ENCODE data around the gene TNIP1. TPM values are rescaled to one million over a fixed set of nuclear protein-coding genes. Genes with fewer than 3 reads are reported as not detected.

The TNIP1 gene
- total RNA-seq, 2 experiments from 2014 or later: 51.4 to 77.5 TPM

DNA sequence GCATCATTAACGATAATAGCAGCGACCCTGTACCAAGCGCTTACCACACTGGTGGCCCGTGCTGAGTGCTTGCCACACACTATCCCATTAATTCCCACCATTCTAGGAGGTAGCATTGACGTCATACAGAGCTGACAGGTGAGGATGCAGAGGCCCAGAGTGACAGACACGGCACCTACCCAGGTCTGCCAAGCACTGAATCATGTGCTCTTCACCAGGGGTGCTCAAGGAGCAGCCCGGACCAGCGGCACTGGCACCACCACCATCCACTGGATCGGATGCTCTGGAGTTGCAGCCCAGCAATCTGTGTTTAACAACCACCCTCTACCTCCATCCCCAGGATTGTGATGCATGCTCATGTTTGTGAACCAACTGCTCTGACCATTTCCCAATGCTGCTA is 3.4 kb downstream of the TNIP1 start:
- no peaks in the 10 kb centered on the region for H3K9me3 ChIP-seq (ENCODE audit: low read length)
- CTCF ChIA-PET (ENCODE audit: unreplicated experiment): interaction anchor here (1.2 kb wide), 1 partner anchor 48 kb away, joined by 3 read pairs; no protein-coding TSS in a partner anchor
- no peak overlapping the region for H3K4me3 ChIP-seq (ENCODE audit: low read depth, low read length, poor library complexity, severe bottlenecking)
- no peak overlapping the region for H3K27ac ChIP-seq (ENCODE audit: low read depth, low read length, poor library complexity, severe bottlenecking)
- intact Hi-C loops (cut with micrococcal nuclease; ENCODE audit: unreplicated experiment): no loop called here
- peaks cover 28% of the 10 kb centered on the region for H3K36me3 ChIP-seq (ENCODE audit: insufficient read depth, low read length)
- no peak for TF ChIP-seq EZH2phosphoT487 (IDR thresholded peaks at IDR 0.05; ENCODE audit: borderline replicate concordance, low read depth, low read length)
- TF ChIP-seq, protein P1, sequence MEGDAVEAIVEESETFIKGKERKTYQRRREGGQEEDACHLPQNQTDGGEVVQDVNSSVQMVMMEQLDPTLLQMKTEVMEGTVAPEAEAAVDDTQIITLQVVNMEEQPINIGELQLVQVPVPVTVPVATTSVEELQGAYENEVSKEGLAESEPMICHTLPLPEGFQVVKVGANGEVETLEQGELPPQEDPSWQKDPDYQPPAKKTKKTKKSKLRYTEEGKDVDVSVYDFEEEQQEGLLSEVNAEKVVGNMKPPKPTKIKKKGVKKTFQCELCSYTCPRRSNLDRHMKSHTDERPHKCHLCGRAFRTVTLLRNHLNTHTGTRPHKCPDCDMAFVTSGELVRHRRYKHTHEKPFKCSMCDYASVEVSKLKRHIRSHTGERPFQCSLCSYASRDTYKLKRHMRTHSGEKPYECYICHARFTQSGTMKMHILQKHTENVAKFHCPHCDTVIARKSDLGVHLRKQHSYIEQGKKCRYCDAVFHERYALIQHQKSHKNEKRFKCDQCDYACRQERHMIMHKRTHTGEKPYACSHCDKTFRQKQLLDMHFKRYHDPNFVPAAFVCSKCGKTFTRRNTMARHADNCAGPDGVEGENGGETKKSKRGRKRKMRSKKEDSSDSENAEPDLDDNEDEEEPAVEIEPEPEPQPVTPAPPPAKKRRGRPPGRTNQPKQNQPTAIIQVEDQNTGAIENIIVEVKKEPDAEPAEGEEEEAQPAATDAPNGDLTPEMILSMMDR (conservative IDR thresholded peaks at IDR 0.05; ENCODE audit: low read length): no peak
- H3K9me2 ChIP-seq (ENCODE audit: insufficient read depth, low read length): no peaks in the 10 kb centered on the region
- POLR2A ChIA-PET: interaction anchor here (2.1 kb wide), 1 partner anchor 180 kb away, joined by 7 read pairs; no protein-coding TSS in a partner anchor
- peaks cover 56% of the 10 kb centered on the region for H3K79me2 ChIP-seq (ENCODE audit: insufficient read depth, low read depth, low read length)
- peak overlapping the region; percentile 96; the same call in 1 of the 2 replicates for H3K4me2 ChIP-seq (ENCODE audit: low read length)
- H2AFZ ChIP-seq (ENCODE audit: low read length): no peak overlapping the region
- peaks cover 37% of the 10 kb centered on the region for H3K4me1 ChIP-seq (ENCODE audit: insufficient read depth, low read length, poor library complexity, severe bottlenecking)
- BruUV-seq (replicated peaks): no TSS peak
- peaks cover 13% of the 10 kb centered on the region; the same call in 1 of the 2 replicates for H4K20me1 ChIP-seq (ENCODE audit: insufficient read depth, low read length)
- no peak for DNase-seq (ENCODE audit: low spot score)

DNA sequence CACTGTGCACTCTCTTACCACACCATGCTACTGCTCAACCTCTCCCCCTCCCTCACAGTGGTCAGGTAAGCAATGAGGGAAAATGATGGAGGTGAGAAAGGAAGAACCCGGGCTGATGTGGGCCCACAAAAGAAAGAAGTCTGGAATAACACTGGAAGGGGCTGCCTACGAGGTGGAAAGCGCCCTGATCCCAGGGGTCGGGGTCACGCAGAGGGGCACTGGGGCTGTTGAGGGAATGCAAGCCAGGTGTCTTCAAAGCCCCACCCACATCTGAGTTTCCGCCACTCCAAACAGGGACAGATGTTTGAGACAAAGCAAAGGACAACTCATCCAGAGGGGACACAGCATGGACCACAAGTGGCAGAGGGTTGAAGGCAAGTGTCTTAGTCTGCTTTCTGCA is 4.2 kb downstream of the TNIP1 start:
- Histone ChIP-seq H2AFZ (ENCODE audit: low read length) (no peak overlapping the region), H3K4me1 (ENCODE audit: insufficient read depth, low read length, poor library complexity, severe bottlenecking) (peaks cover 29% of the 10 kb centered on the region), H3K9me2 (ENCODE audit: insufficient read depth, low read length) (no peaks in the 10 kb centered on the region), H3K36me3 (ENCODE audit: insufficient read depth, low read length) (peaks cover 28% of the 10 kb centered on the region), H3K9me3 (ENCODE audit: low read length) (no peaks in the 10 kb centered on the region), H4K20me1 (ENCODE audit: insufficient read depth, low read length) (peaks cover 13% of the 10 kb centered on the region; the same call in 1 of the 2 replicates), H3K27ac (ENCODE audit: low read depth, low read length, poor library complexity, severe bottlenecking) (no peak overlapping the region), H3K4me3 (ENCODE audit: low read depth, low read length, poor library complexity, severe bottlenecking) (no peak overlapping the region), H3K79me2 (ENCODE audit: insufficient read depth, low read depth, low read length) (peaks cover 55% of the 10 kb centered on the region), H3K4me2 (ENCODE audit: low read length) (no peak overlapping the region)
- intact Hi-C loops (cut with micrococcal nuclease; ENCODE audit: unreplicated experiment): no loop called here
- TF ChIP-seq EZH2phosphoT487 (IDR thresholded peaks at IDR 0.05; ENCODE audit: borderline replicate concordance, low read depth, low read length): no peak
- TF ChIP-seq, protein P1 (conservative IDR thresholded peaks at IDR 0.05; ENCODE audit: low read length): no peak
- no TSS peak for BruUV-seq (replicated peaks)
- DNase-seq (ENCODE audit: low spot score): no peak
- POLR2A ChIA-PET: no interaction called here
- CTCF ChIA-PET (ENCODE audit: unreplicated experiment): no interaction called here

DNA sequence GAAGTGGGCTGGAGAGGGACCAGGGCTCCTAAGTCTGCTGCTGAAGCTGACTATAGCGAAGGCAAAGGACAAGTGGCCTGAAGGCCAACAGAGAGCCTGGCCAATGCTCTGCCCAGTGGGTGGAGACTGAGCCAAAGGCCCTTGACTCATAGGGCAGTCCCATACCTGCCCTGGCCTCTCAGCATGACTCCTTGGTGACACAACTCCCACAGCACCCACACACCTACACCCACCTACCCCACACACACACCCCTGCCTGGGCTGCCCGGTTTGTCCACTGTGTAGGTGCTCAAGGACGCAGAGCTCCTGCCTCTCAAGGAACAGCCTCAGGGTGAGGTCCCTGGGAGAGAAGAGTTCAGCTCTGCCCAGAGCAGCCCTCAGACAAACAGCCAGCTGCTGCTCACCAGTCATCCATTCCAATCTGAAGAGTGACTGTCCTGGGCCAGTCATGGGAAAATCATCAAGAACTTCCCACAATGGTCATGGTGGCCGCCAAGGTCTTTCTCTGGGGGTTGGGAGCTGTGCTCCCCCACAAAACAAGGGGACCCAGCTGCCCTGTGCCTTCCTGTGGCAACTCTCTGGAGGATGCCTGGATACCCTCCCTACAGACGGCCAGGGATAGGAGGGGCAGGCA is 5.0 kb downstream of the TNIP1 start:
- intact Hi-C loops (cut with micrococcal nuclease; ENCODE audit: unreplicated experiment): no loop called here
- Histone ChIP-seq H3K4me3 (ENCODE audit: low read depth, low read length, poor library complexity, severe bottlenecking) (no peak overlapping the region), H3K79me2 (ENCODE audit: insufficient read depth, low read depth, low read length) (peaks cover 51% of the 10 kb centered on the region), H4K20me1 (ENCODE audit: insufficient read depth, low read length) (peaks cover 13% of the 10 kb centered on the region; the same call in 1 of the 2 replicates), H3K27ac (ENCODE audit: low read depth, low read length, poor library complexity, severe bottlenecking) (no peak overlapping the region), H2AFZ (ENCODE audit: low read length) (no peak overlapping the region), H3K36me3 (ENCODE audit: insufficient read depth, low read length) (peaks cover 28% of the 10 kb centered on the region), H3K9me2 (ENCODE audit: insufficient read depth, low read length) (no peaks in the 10 kb centered on the region), H3K4me2 (ENCODE audit: low read length) (no peak overlapping the region), H3K4me1 (ENCODE audit: insufficient read depth, low read length, poor library complexity, severe bottlenecking) (peaks cover 25% of the 10 kb centered on the region), H3K9me3 (ENCODE audit: low read length) (no peaks in the 10 kb centered on the region)
- TF ChIP-seq, protein P1 (conservative IDR thresholded peaks at IDR 0.05; ENCODE audit: low read length): no peak
- no peak for TF ChIP-seq EZH2phosphoT487 (IDR thresholded peaks at IDR 0.05; ENCODE audit: borderline replicate concordance, low read depth, low read length)
- DNase-seq (ENCODE audit: low spot score): no peak
- ChIA-PET CTCF (ENCODE audit: unreplicated experiment) (no interaction called here), POLR2A (no interaction called here)
- no TSS peak for BruUV-seq (replicated peaks)
